Measurements from ENCODE around the gene USP48.
"Not testable (repeated sequence)": the region's sequence is repeated elsewhere in the genome, so short reads cannot be mapped to it uniquely, and the experiment has no call there.

The USP48 gene

GRCh38 chr1:21774835-21775549, 8.0 kb downstream of the USP48 start:
- DNase-seq (ENCODE audit: low read depth in 4 of 4, low spot score in 1 of 4): no peak

GRCh38 chr1:21773585-21773984, 9.4 kb downstream of the USP48 start:
- DNase-seq (ENCODE audit: low read depth in 4 of 4, low spot score in 1 of 4): no peak

GRCh38 chr1:21771672-21772071, 11.3 kb downstream of the USP48 start:
- DNase-seq (ENCODE audit: low read depth in 4 of 4, low spot score in 1 of 4): not testable (repeated sequence)

- not testable (repeated sequence) for DNase-seq (ENCODE audit: low read depth in 4 of 4, low spot score in 1 of 4)
Measured at GRCh38 chr1:21770602-21771001, 12.3 kb downstream of the USP48 start.

GRCh38 chr1:21770201-21770600, 12.7 kb downstream of the USP48 start:
- DNase-seq (ENCODE audit: low read depth in 4 of 4, low spot score in 1 of 4): no peak

GRCh38 chr1:21767106-21767505, 15.8 kb downstream of the USP48 start:
- DNase-seq (ENCODE audit: low read depth in 4 of 4, low spot score in 1 of 4): not testable (repeated sequence)

- DNase-seq (ENCODE audit: low read depth in 4 of 4, low spot score in 1 of 4): no peak
Measured at GRCh38 chr1:21766210-21766609, 16.7 kb downstream of the USP48 start.

- no peak for DNase-seq (ENCODE audit: low read depth in 4 of 4, low spot score in 1 of 4)
Measured at GRCh38 chr1:21764615-21765423, 18.1 kb downstream of the USP48 start.

GRCh38 chr1:21763694-21764419, 19.1 kb downstream of the USP48 start:
- no peak for DNase-seq (ENCODE audit: low read depth in 4 of 4, low spot score in 1 of 4)

- no peak for DNase-seq (ENCODE audit: low read depth in 4 of 4, low spot score in 1 of 4)
Measured at GRCh38 chr1:21763236-21763635, 19.7 kb downstream of the USP48 start.

GRCh38 chr1:21762022-21762404, 20.9 kb downstream of the USP48 start:
- DNase-seq (ENCODE audit: low read depth in 4 of 4, low spot score in 1 of 4): no peak

- no peak for DNase-seq (ENCODE audit: low read depth in 4 of 4, low spot score in 1 of 4)
Measured at GRCh38 chr1:21761052-21761451, 21.9 kb downstream of the USP48 start.

GRCh38 chr1:21759818-21760217, 23.1 kb downstream of the USP48 start:
- no peak for DNase-seq (ENCODE audit: low read depth in 4 of 4, low spot score in 1 of 4)

GRCh38 chr1:21759182-21759581, 23.8 kb downstream of the USP48 start:
- no peak for DNase-seq (ENCODE audit: low read depth in 4 of 4, low spot score in 1 of 4)

GRCh38 chr1:21758614-21759013, 24.3 kb downstream of the USP48 start:
- no peak for DNase-seq (ENCODE audit: low read depth in 4 of 4, low spot score in 1 of 4)

- DNase-seq (ENCODE audit: low read depth in 4 of 4, low spot score in 1 of 4): no peak
Measured at GRCh38 chr1:21756393-21757089, 26.4 kb downstream of the USP48 start.

GRCh38 chr1:21755067-21755466, 27.9 kb downstream of the USP48 start:
- DNase-seq (ENCODE audit: low read depth in 4 of 4, low spot score in 1 of 4): no peak

- no peak for DNase-seq (ENCODE audit: low read depth in 4 of 4, low spot score in 1 of 4)
Measured at GRCh38 chr1:21754583-21754982, 28.4 kb downstream of the USP48 start.

GRCh38 chr1:21752186-21752585, 30.8 kb downstream of the USP48 start:
- no peak for DNase-seq (ENCODE audit: low read depth in 4 of 4, low spot score in 1 of 4)

GRCh38 chr1:21751281-21751680, 31.7 kb downstream of the USP48 start:
- DNase-seq (ENCODE audit: low read depth in 4 of 4, low spot score in 1 of 4): no peak

GRCh38 chr1:21750841-21751240, 32.1 kb downstream of the USP48 start:
- DNase-seq (ENCODE audit: low read depth in 4 of 4, low spot score in 1 of 4): no peak
